Peyer's patch (tissue), 4 donors: Measurements from ENCODE around the gene VBP1. TPM values are rescaled to one million over a fixed set of nuclear protein-coding genes. Genes with fewer than 3 reads are reported as not detected.

ENCODE experiments used
- DNase-seq, 3 donors: peaks; one replicate each; pipeline ENCODE4 v3.0.0-alpha.2; 2017 to 2019
- H3K27ac ChIP-seq, 4 donors: fragments of 200-600 bp; sonication (generic); one replicate each; pipeline ENCODE4 v1.5.1; 2016 to 2019
- H3K27me3 ChIP-seq, 2 donors: fragments of 200-600 bp; sonication (generic); one replicate each; pipeline ENCODE4 v1.5.1; 2019
- H3K36me3 ChIP-seq, 3 donors: fragments of 200-600 bp; sonication (generic); one replicate each; pipeline ENCODE4 v1.5.1; 2016 to 2019
- H3K4me1 ChIP-seq, 4 donors: fragments of 200-600 bp; sonication (generic); one replicate each; pipeline ENCODE4 v1.5.1; 2016 to 2019
- H3K4me3 ChIP-seq, 4 donors: fragments of 200-600 bp; sonication (generic); 1 replicate in 3 of 4; 2 replicates in 1 of 4; pipeline ENCODE4 v1.5.1; 2016 to 2019; ENCODE audit warnings: mild to moderate bottlenecking in 1 of 4
- H3K9me3 ChIP-seq, 4 donors: fragments of 200-600 bp; sonication (generic); one replicate each; pipeline ENCODE4 v1.5.1; 2016 to 2019; ENCODE audit warnings: mild to moderate bottlenecking in 1 of 4
- POLR2A ChIP-seq, 2 donors: fragments of 450-650 bp; IDR thresholded peaks; one replicate each; pipeline ENCODE4 v1.5.1; 2017; ENCODE audit warnings: antibody characterized with exemption in 2 of 2, mild to moderate bottlenecking in 2 of 2, moderate library complexity in 2 of 2
- total RNA-seq, 4 donors: library from RNA; depleted of rRNA; stranded (reverse); fragments of >200 nt; gene quantifications; one replicate each; pipeline ENCODE4 v1.1.0, GENCODE V29; 2016
- TF ChIP-seq, protein P1 (sequence below), 6 experiments: fragments of 450-650 bp in 4 of 6; fragments of 200-600 bp in 2 of 6; sonication (generic) in 1 of 6; IDR thresholded peaks; one replicate each; pipeline ENCODE4 v1.5.1; 2017 to 2019; ENCODE audit warnings: antibody characterized with exemption in 6 of 6, mild to moderate bottlenecking in 3 of 6, moderate library complexity in 1 of 6

Gene VBP1, protein sequence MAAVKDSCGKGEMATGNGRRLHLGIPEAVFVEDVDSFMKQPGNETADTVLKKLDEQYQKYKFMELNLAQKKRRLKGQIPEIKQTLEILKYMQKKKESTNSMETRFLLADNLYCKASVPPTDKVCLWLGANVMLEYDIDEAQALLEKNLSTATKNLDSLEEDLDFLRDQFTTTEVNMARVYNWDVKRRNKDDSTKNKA
- total RNA-seq = 10 to 100 TPM; 11.7 to 31.9 (median 21.8) TPM

DNA sequence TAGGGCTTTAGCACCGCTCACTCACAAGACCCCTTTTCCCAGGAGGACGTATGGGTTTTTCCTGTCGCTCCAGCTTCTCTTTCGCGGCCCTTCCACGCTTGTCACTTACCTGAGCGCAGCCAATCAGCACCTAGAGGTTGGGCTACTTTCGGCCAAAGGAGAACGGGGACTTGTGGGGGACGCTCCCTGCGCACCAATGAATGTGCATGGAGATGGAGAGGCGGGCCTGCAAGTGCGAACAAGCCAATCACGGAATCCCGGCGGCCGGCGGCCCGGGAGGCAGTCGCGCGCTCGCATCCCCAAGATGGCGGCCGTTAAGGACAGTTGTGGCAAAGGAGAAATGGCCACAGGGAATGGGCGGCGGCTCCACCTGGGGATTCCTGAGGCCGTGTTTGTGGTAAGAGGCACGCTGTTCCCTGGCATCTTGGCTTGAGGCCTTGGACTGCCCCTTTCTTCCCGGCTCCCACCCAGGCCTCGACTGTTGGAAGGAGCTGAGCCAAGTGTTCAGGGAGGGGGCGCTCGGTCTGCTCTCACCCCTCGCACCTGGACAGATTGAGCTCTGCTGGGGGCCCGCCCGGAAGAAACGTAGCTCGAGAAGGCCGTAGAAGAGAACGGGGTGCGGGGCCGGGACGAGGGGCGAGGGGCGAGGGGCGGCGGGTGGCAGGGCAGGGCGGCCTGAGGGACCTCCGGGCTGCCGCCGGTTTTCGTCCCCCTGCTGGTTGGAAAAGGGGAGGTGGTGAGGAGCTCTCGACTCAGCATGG is at the start of gene VBP1:
VBP1 (plus strand) TSS at position 282 of the 761 bp plus-strand sequence; CDS start at position 305, 23 bp downstream.
- no peaks in the 10 kb centered on the region for H3K9me3 ChIP-seq
- TF ChIP-seq, protein P1, sequence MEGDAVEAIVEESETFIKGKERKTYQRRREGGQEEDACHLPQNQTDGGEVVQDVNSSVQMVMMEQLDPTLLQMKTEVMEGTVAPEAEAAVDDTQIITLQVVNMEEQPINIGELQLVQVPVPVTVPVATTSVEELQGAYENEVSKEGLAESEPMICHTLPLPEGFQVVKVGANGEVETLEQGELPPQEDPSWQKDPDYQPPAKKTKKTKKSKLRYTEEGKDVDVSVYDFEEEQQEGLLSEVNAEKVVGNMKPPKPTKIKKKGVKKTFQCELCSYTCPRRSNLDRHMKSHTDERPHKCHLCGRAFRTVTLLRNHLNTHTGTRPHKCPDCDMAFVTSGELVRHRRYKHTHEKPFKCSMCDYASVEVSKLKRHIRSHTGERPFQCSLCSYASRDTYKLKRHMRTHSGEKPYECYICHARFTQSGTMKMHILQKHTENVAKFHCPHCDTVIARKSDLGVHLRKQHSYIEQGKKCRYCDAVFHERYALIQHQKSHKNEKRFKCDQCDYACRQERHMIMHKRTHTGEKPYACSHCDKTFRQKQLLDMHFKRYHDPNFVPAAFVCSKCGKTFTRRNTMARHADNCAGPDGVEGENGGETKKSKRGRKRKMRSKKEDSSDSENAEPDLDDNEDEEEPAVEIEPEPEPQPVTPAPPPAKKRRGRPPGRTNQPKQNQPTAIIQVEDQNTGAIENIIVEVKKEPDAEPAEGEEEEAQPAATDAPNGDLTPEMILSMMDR (IDR thresholded peaks at IDR 0.05) = peak in 4 of 6 experiments; percentile 18 to 46 (median 26)
- no peak for TF ChIP-seq POLR2A (IDR thresholded peaks at IDR 0.05)
- DNase-seq = peak; percentile 88 to 95 (median 90)
- H3K27me3 ChIP-seq = no peaks in the 10 kb centered on the region
- H3K4me3 ChIP-seq = peak within 1 kb of the TSS; percentile 58 to 95 (median 66)
- H3K36me3 ChIP-seq = peaks cover 0 to 8% (median 0%) of the 10 kb centered on the region in 3 donors
- H3K4me1 ChIP-seq = peaks cover 0 to 18% (median 0%) of the 10 kb centered on the region in 4 donors
- H3K27ac ChIP-seq = peak within 1 kb of the TSS; percentile 77 to 94 (median 86)

DNA sequence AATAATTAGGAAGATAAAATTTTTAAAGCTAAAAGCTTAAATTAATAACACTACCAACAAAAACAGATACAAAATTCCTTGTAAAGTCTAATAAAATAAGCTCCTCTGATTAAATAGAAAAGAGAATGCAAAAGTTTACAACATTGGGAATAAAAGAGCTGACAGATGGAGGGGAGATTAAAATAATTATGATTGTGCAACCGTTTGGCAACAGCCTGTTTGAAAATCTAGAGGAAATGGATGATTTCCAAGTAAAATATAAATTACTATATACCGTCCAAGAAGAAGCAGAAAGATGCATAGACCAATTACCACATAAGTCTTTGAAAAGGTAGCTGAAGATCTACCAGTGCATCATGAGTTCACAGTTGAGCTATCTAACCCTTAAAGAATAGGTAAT is 46.4 kb upstream of the VBP1 start:
- TF ChIP-seq, protein P1 (IDR thresholded peaks at IDR 0.05) = no peak
- TF ChIP-seq POLR2A (IDR thresholded peaks at IDR 0.05) = no peak
- Histone ChIP-seq H3K4me3 (no peak overlapping the region), H3K27me3 (no peaks in the 10 kb centered on the region), H3K4me1 (no peaks in the 10 kb centered on the region), H3K9me3 (no peaks in the 10 kb centered on the region), H3K36me3 (no peaks in the 10 kb centered on the region), H3K27ac (no peak overlapping the region)
- DNase-seq = no peak

DNA sequence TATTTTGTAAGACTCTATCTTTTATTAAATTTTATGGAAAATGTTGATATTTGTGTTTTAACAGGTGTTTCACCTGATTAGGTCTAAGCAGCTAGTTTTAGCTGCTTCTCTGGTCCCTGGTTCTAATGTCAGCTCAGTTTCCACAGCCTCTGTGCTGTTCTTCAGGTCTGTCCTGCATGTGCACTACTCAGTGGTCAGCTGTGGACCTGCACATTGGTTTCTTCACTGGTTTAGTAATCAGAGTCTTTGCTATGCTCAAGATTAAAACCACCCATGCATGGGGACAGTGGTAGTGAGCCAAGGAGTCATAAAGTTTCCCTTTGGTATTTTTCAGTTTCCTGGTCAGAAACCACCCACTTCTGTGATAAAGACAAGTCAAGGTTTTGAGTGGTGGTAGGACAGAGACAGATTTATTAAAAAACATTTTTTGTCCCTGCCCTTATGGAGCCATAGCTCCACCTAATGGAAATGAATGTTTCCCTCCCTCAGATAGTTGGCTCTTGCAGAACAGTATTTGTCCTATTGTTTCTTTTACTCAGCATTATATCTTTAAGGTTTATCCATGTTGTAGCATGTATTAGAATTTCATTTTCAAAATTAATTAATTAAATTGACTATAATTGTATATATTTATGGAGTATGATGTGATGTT is 36.8 kb upstream of the VBP1 start:
- H3K27me3 ChIP-seq = no peaks in the 10 kb centered on the region
- no peaks in the 10 kb centered on the region for H3K36me3 ChIP-seq
- no peaks in the 10 kb centered on the region for H3K9me3 ChIP-seq
- no peak overlapping the region for H3K4me3 ChIP-seq
- DNase-seq = no peak
- no peak for TF ChIP-seq POLR2A (IDR thresholded peaks at IDR 0.05)
- TF ChIP-seq, protein P1 (IDR thresholded peaks at IDR 0.05) = no peak
- no peak overlapping the region for H3K27ac ChIP-seq
- H3K4me1 ChIP-seq = no peaks in the 10 kb centered on the region

DNA sequence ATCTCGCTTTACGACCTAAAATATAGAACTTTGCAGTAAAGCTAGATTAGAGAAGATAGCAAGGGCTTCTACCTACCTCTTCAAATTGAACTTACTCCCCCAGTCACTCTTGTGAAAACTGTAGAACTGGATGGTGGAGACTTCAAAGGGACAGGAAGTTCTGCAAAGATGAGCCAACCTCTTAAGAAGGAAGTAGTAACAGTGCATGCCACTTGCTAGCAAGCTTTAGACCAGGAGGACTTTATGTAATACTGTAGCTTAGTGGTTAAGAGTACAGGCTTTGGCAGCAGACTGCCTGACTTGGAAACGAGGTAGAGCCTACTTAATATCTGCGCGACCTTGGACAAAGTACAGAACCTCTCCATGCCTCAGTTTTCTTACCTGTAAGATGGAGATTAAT is 27.5 kb upstream of the VBP1 start:
- H3K4me1 ChIP-seq = no peaks in the 10 kb centered on the region
- H3K36me3 ChIP-seq = no peaks in the 10 kb centered on the region
- DNase-seq = no peak
- no peaks in the 10 kb centered on the region for H3K9me3 ChIP-seq
- TF ChIP-seq, protein P1 (IDR thresholded peaks at IDR 0.05) = no peak
- no peak for TF ChIP-seq POLR2A (IDR thresholded peaks at IDR 0.05)
- no peak overlapping the region for H3K4me3 ChIP-seq
- no peaks in the 10 kb centered on the region for H3K27me3 ChIP-seq
- no peak overlapping the region for H3K27ac ChIP-seq

DNA sequence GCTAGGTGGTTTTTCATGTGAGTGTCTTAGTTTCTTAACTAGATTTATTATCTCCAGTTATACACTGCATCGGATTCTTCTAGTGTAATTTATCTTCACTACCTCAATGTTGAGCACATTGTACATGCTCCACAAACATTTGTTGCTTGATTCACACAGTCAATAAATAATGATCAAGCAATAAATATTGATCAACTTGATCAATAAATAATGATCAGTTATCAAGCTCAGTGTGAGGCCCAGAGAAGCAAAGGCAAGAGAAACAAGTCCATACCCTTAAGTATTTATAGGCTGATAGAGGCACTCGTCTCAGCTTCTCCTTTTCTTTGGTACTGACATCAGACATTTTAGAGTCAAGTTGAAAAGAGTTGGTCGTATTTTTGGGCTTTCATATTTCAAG is 5.1 kb upstream of the VBP1 start:
- H3K4me3 ChIP-seq = no peak overlapping the region
- no peaks in the 10 kb centered on the region for H3K27me3 ChIP-seq
- H3K9me3 ChIP-seq = no peaks in the 10 kb centered on the region
- H3K27ac ChIP-seq = no peak overlapping the region
- no peak for DNase-seq
- TF ChIP-seq POLR2A (IDR thresholded peaks at IDR 0.05) = no peak
- TF ChIP-seq, protein P1 (IDR thresholded peaks at IDR 0.05) = no peak
- no peaks in the 10 kb centered on the region for H3K4me1 ChIP-seq
- no peaks in the 10 kb centered on the region for H3K36me3 ChIP-seq
